ENCODE data around the gene SNCB.

GRCh38 chr5:176647843-176648473, 17.6 kb upstream of the SNCB start:
- TF ChIP-seq CTCF (IDR thresholded peaks at IDR 0.05) (no peak), POLR2A (IDR thresholded peaks at IDR 0.05) (no peak), POLR2AphosphoS5 (IDR thresholded peaks at IDR 0.05) (no peak)
